ENCODE measurements around the gene GPA33. TPM values are rescaled to one million over a fixed set of nuclear protein-coding genes. Genes with fewer than 3 reads are reported as not detected.

The GPA33 gene
- total RNA-seq, 2 donors from 2014 or later, result not detected

- no peak for DNase-seq (ENCODE audit: low spot score)
- 79% methylated on average over 10 of the region's 10 CpGs for WGBS
- no peaks in the 10 kb centered on the region for H3K9me3 ChIP-seq
- H3K4me1 ChIP-seq (replicated peaks), result no peaks in the 10 kb centered on the region
- no peak overlapping the region for H3K4me3 ChIP-seq
- no peak for TF ChIP-seq CTCF (IDR thresholded peaks at IDR 0.05)
- TF ChIP-seq POLR2AphosphoS5 (IDR thresholded peaks at IDR 0.05), result no peak
- no peak for TF ChIP-seq POLR2A (IDR thresholded peaks at IDR 0.05)
- no peaks in the 10 kb centered on the region for H3K36me3 ChIP-seq
- intact Hi-C loops (cut with DNase I), result no loop called here
- no peak overlapping the region for H3K27ac ChIP-seq
- H3K27me3 ChIP-seq (replicated peaks; ENCODE audit: insufficient read depth), result no peaks in the 10 kb centered on the region
Measured at GRCh38 chr1:167060141-167061072, 29.8 kb downstream of the GPA33 start.

GRCh38 chr1:167059809-167060107 is 30.4 kb downstream of the GPA33 start:
- TF ChIP-seq CTCF (IDR thresholded peaks at IDR 0.05), result no peak
- no peak for TF ChIP-seq POLR2A (IDR thresholded peaks at IDR 0.05)
- no peak for TF ChIP-seq POLR2AphosphoS5 (IDR thresholded peaks at IDR 0.05)
- Histone ChIP-seq H3K36me3 (no peaks in the 10 kb centered on the region), H3K4me1 (replicated peaks) (no peaks in the 10 kb centered on the region), H3K9me3 (no peaks in the 10 kb centered on the region), H3K4me3 (no peak overlapping the region), H3K27me3 (replicated peaks; ENCODE audit: insufficient read depth) (no peaks in the 10 kb centered on the region), H3K27ac (no peak overlapping the region)
- intact Hi-C loops (cut with DNase I), result loop anchor here (1.0 kb wide), 1 partner anchor 175 kb away; no protein-coding TSS in a partner anchor
- 41% methylated on average over 1 of the region's 1 CpG for WGBS
- no peak for DNase-seq (ENCODE audit: low spot score)

GRCh38 chr1:167059045-167059808 is 30.9 kb downstream of the GPA33 start:
- Histone ChIP-seq H3K4me3 (no peak overlapping the region), H3K27ac (no peak overlapping the region), H3K9me3 (no peaks in the 10 kb centered on the region), H3K36me3 (no peaks in the 10 kb centered on the region), H3K4me1 (replicated peaks) (no peaks in the 10 kb centered on the region), H3K27me3 (replicated peaks; ENCODE audit: insufficient read depth) (no peaks in the 10 kb centered on the region)
- WGBS, result 15% methylated on average over 17 of the region's 17 CpGs
- TF ChIP-seq POLR2A (IDR thresholded peaks at IDR 0.05) (no peak), POLR2AphosphoS5 (IDR thresholded peaks at IDR 0.05) (no peak), CTCF (IDR thresholded peaks at IDR 0.05) (peak; percentile 87 to 98 (median 88))
- DNase-seq (ENCODE audit: low spot score), result peak; percentile 55
- intact Hi-C loops (cut with DNase I), result loop anchor here (1.0 kb wide), 1 partner anchor 175 kb away; no protein-coding TSS in a partner anchor

- TF ChIP-seq CTCF (IDR thresholded peaks at IDR 0.05) (peak in 3 of 4 experiments; percentile 28 to 57 (median 54)), POLR2A (IDR thresholded peaks at IDR 0.05) (no peak)
- Histone ChIP-seq H3K4me3 (no peak overlapping the region), H3K27me3 (replicated peaks; ENCODE audit: insufficient read depth) (no peaks in the 10 kb centered on the region), H3K27ac (no peak overlapping the region), H3K36me3 (no peaks in the 10 kb centered on the region), H3K9me3 (no peaks in the 10 kb centered on the region), H3K4me1 (replicated peaks) (no peaks in the 10 kb centered on the region)
- WGBS, result 29% methylated on average over 6 of the region's 6 CpGs
- peak; percentile 20 for DNase-seq (ENCODE audit: low spot score)
- intact Hi-C loops (cut with DNase I), result loop anchor here (2.0 kb wide), 1 partner anchor 148 kb away; no protein-coding TSS in a partner anchor
Measured at GRCh38 chr1:167057241-167057688, 32.9 kb downstream of the GPA33 start.
